ENCODE results near the gene BACE2. TPM values are rescaled to one million over a fixed set of nuclear protein-coding genes. Genes with fewer than 3 reads are reported as not detected.

The BACE2 gene
- polyA plus RNA-seq, 2 of the 4 experiments (the other 2 are of a cell fraction), result 15.2 to 26.0 TPM

GRCh38 chr21:41251961-41252642 lies 84.1 kb downstream of the BACE2 start:
- H3K4me3 ChIP-seq, result no peak overlapping the region
- TF ChIP-seq EHF (CRISPR knock-in tag; IDR thresholded peaks at IDR 0.05), result no peak
- no peak for TF ChIP-seq PBX3 (IDR thresholded peaks at IDR 0.05)
- TF ChIP-seq ZFP36 (IDR thresholded peaks at IDR 0.05; ENCODE audit: borderline replicate concordance, partially characterized antibody), result no peak
- TF ChIP-seq PHF8 (IDR thresholded peaks at IDR 0.05; ENCODE audit: borderline replicate concordance, low read depth), result no peak
- no peak for TF ChIP-seq USF2 (IDR thresholded peaks at IDR 0.05)
- TF ChIP-seq RARB (CRISPR knock-in tag; IDR thresholded peaks at IDR 0.05), result no peak
- no peak for TF ChIP-seq ZC3H11A (IDR thresholded peaks at IDR 0.05)
- no peak for TF ChIP-seq FOSL2 (IDR thresholded peaks at IDR 0.05)
- TF ChIP-seq FOSL2 (CRISPR knock-in tag; IDR thresholded peaks at IDR 0.05), result no peak
- TF ChIP-seq CBX8 (IDR thresholded peaks at IDR 0.05), result no peak
- no peak for TF ChIP-seq NFE2L2 (conservative IDR thresholded peaks at IDR 0.05; ENCODE audit: low read length)
- no peak for TF ChIP-seq NR3C1 (IDR thresholded peaks at IDR 0.05)
- no peak for TF ChIP-seq RCOR1 (IDR thresholded peaks at IDR 0.05; ENCODE audit: low read depth, low read length)
- TF ChIP-seq BCL3 (IDR thresholded peaks at IDR 0.05), result no peak
- no peak for TF ChIP-seq SREBF2 (IDR thresholded peaks at IDR 0.05)
- no peak for TF ChIP-seq E2F6 (IDR thresholded peaks at IDR 0.05; ENCODE audit: borderline replicate concordance, low read depth)
- TF ChIP-seq MYC (IDR thresholded peaks at IDR 0.05; ENCODE audit: borderline replicate concordance, low read length), result no peak
- TF ChIP-seq ELK1 (IDR thresholded peaks at IDR 0.05; ENCODE audit: low read depth, low read length), result no peak
- TF ChIP-seq CTCF (IDR thresholded peaks at IDR 0.05), result no peak
- H3K27ac ChIP-seq, result no peak overlapping the region
- ChIA-PET CTCF (no interaction called here), POLR2A (no interaction called here)
- ATAC-seq (no peak), DNase-seq (ENCODE audit: low read depth in 1 of 2, low spot score in 1 of 2) (no peak), FAIRE-seq (no peak)
- no peaks in the 10 kb centered on the region for H3K4me1 ChIP-seq
- H3K9me3 ChIP-seq, result no peaks in the 10 kb centered on the region
- WGBS (ENCODE audit: missing lambda C conversion rate), result 85% methylated on average over 12 of the region's 12 CpGs
- no peak overlapping the region for H3K4me2 ChIP-seq

GRCh38 chr21:41254090-41254700 lies 86.2 kb downstream of the BACE2 start:
- ATAC-seq (no peak), DNase-seq (ENCODE audit: low read depth in 1 of 2, low spot score in 1 of 2) (no peak), FAIRE-seq (no peak)
- CTCF ChIA-PET, result no interaction called here
- no peaks in the 10 kb centered on the region for H3K4me1 ChIP-seq
- H3K9me3 ChIP-seq, result no peaks in the 10 kb centered on the region
- WGBS (ENCODE audit: missing lambda C conversion rate), result 25% methylated on average over 4 of the region's 4 CpGs
- no peak overlapping the region for H3K4me3 ChIP-seq
- no peak overlapping the region for H3K4me2 ChIP-seq
- no peak for TF ChIP-seq EP300 (IDR thresholded peaks at IDR 0.05)
- POLR2A ChIA-PET, result no interaction called here
- H3K27ac ChIP-seq, result no peak overlapping the region
